IMR-90 (cell line): ENCODE measurements around the gene TAF10. TPM values are rescaled to one million over a fixed set of nuclear protein-coding genes. Genes with fewer than 3 reads are reported as not detected.

Experiments
- ATAC-seq: fragments of 200-7000 bp; cut with Tn5 transposase; 2 replicates; pipeline ENCODE4 v1.9.1; 2020; ENCODE audit warnings: low read depth, mild to moderate bottlenecking, moderate library complexity
- BruUV-seq: library from RNA; stranded (reverse); fragments of 400-500 nt; replicated peaks from 2 replicates; lab custom pipeline; 2021; lab: Mats Ljungman, UMichigan
- CTCF ChIA-PET: fragments of 300-600 bp; formaldehyde crosslinking; extraction: SDS; loops from one replicate; lab custom pipeline; 2021; ENCODE audit warnings: antibody characterized with exemption; lab: Yijun Ruan, JAX
- POLR2A ChIA-PET: fragments of 300-600 bp; sonication (Branson Sonifier 250); formaldehyde crosslinking; loops from one replicate; lab custom pipeline; 2022; ENCODE audit warnings: antibody characterized with exemption; ENCODE audit not compliant: unreplicated experiment; lab: Charles Lee
- DNase-seq: peaks from one replicate; pipeline ENCODE4 v3.0.0; 2013
- H2AFZ ChIP-seq: replicated peaks from 2 replicates; pipeline ENCODE3; 2013; ENCODE audit warnings: low read length, mild to moderate bottlenecking; ENCODE audit not compliant: poor library complexity
- H2AK5ac ChIP-seq: 2 replicates; pipeline ENCODE4 v1.6.1; 2013; ENCODE audit warnings: low read depth, low read length, inconsistent platforms
- H2AK9ac ChIP-seq: replicated peaks from 2 replicates; pipeline ENCODE3; 2013; ENCODE audit warnings: mild to moderate bottlenecking, low read depth, low read length, moderate library complexity; ENCODE audit not compliant: poor library complexity
- H2BK120ac ChIP-seq: 2 replicates; pipeline ENCODE4 v1.6.1; 2013; ENCODE audit warnings: low read depth, low read length, inconsistent platforms
- H2BK15ac ChIP-seq: 3 replicates; pipeline ENCODE4 v1.6.1; 2013; ENCODE audit warnings: low read depth, low read length, inconsistent platforms
- H2BK20ac ChIP-seq: 2 replicates; pipeline ENCODE4 v1.6.1; 2013; ENCODE audit warnings: low read depth, mild to moderate bottlenecking, inconsistent platforms, low read length, moderate library complexity
- H2BK5ac ChIP-seq: 2 replicates; pipeline ENCODE4 v1.6.1; 2013; ENCODE audit warnings: mild to moderate bottlenecking, low read depth, low read length, inconsistent platforms; ENCODE audit not compliant: poor library complexity, severe bottlenecking
- H3K14ac ChIP-seq: replicated peaks from 2 replicates; pipeline ENCODE4 v1.6.1; 2013; ENCODE audit warnings: low read depth, low read length, inconsistent platforms
- H3K18ac ChIP-seq: 2 replicates; pipeline ENCODE4 v1.6.1; 2013; ENCODE audit warnings: low read depth, low read length, control low read depth
- H3K23ac ChIP-seq: 2 replicates; pipeline ENCODE4 v1.6.1; 2013; ENCODE audit warnings: low read depth, low read length, inconsistent platforms
- H3K27ac ChIP-seq: 2 replicates; pipeline ENCODE4 v1.5.1; 2013; ENCODE audit warnings: mild to moderate bottlenecking, control low read depth, low read length; ENCODE audit not compliant: insufficient read depth
- H3K27me3 ChIP-seq: 2 replicates; pipeline ENCODE4 v1.6.1; 2013; ENCODE audit warnings: low read length; ENCODE audit not compliant: control insufficient read depth, insufficient read depth
- H3K36me3 ChIP-seq: 2 replicates; pipeline ENCODE4 v1.6.1; 2013; ENCODE audit warnings: low read length, mixed read lengths; ENCODE audit not compliant: control insufficient read depth, insufficient read depth
- H3K4ac ChIP-seq: 2 replicates; pipeline ENCODE4 v1.6.1; 2013; ENCODE audit warnings: low read depth, low read length, inconsistent platforms
- H3K4me1 ChIP-seq: 2 replicates; pipeline ENCODE4 v1.6.1; 2013; ENCODE audit warnings: low read length, mixed read lengths; ENCODE audit not compliant: control insufficient read depth, insufficient read depth
- H3K4me2 ChIP-seq: 2 replicates; pipeline ENCODE4 v1.6.1; 2013; ENCODE audit warnings: low read depth, mild to moderate bottlenecking, control low read depth, low read length, moderate library complexity
- H3K4me3 ChIP-seq: 2 replicates; pipeline ENCODE4 v1.5.1; 2013; ENCODE audit warnings: low read depth, mild to moderate bottlenecking, control low read depth, low read length, moderate library complexity; ENCODE audit not compliant: insufficient read depth
- H3K56ac ChIP-seq: 2 replicates; pipeline ENCODE4 v1.6.1; 2013; ENCODE audit warnings: low read length, inconsistent platforms; ENCODE audit not compliant: insufficient read depth; ENCODE audit errors: extremely low read depth
- H3K79me1 ChIP-seq, 2 experiments: 2 replicates each; pipeline ENCODE4 v1.6.1; 2013; ENCODE audit warnings: low read length in 2 of 2, inconsistent platforms in 1 of 2, low read depth in 1 of 2
- H3K9ac ChIP-seq: 2 replicates; pipeline ENCODE4 v1.6.1; 2013; ENCODE audit warnings: low read depth, low read length, control low read depth
- H3K9me1 ChIP-seq: 2 replicates; pipeline ENCODE4 v1.6.1; 2013; ENCODE audit warnings: low read length, inconsistent platforms; ENCODE audit not compliant: insufficient read depth
- H3K9me3 ChIP-seq: 2 replicates; pipeline ENCODE4 v1.6.1; 2013; ENCODE audit warnings: low read length; ENCODE audit not compliant: control insufficient read depth, insufficient read depth
- H4K20me1 ChIP-seq: 2 replicates; pipeline ENCODE4 v1.6.1; 2013; ENCODE audit warnings: low read length, inconsistent platforms; ENCODE audit not compliant: insufficient read depth
- H4K5ac ChIP-seq: 2 replicates; pipeline ENCODE4 v1.6.1; 2013; ENCODE audit warnings: mild to moderate bottlenecking, low read depth, low read length, control low read depth
- H4K8ac ChIP-seq, 2 experiments: 2 replicates each; pipeline ENCODE4 v1.6.1; 2013; ENCODE audit warnings: low read depth in 2 of 2, low read length in 2 of 2, control low read depth in 1 of 2, inconsistent platforms in 1 of 2
- H4K91ac ChIP-seq: 2 replicates; pipeline ENCODE4 v1.6.1; 2013; ENCODE audit warnings: low read depth, low read length, inconsistent platforms; ENCODE audit not compliant: insufficient read depth
- BHLHE40 ChIP-seq: fragments of 150-350 bp; IDR thresholded peaks from 2 replicates; pipeline ENCODE4 v1.6.1; 2016; ENCODE audit warnings: mild to moderate bottlenecking, low read depth, low read length
- NFE2L2 ChIP-seq: fragments of 150-350 bp; IDR thresholded peaks from 2 replicates; pipeline ENCODE4 v1.6.1; 2016; ENCODE audit warnings: low read depth, mild to moderate bottlenecking, low read length
- SMC3 ChIP-seq: fragments of 150-350 bp; IDR thresholded peaks from 2 replicates; pipeline ENCODE4 v1.6.1; 2016; ENCODE audit warnings: low read depth, mild to moderate bottlenecking, antibody characterized with exemption, low read length, moderate library complexity
- WGBS, 2 experiments: methylation state at CpG; one replicate each; pipeline versions ENCODE4 v1.1.5 to v1.1.7; 2013; ENCODE audit warnings: missing lambda C conversion rate in 2 of 2; ENCODE audit not compliant: insufficient read length in 1 of 2; ENCODE audit errors: extremely low coverage in 2 of 2; 5-methylcytosine and 5-hydroxymethylcytosine counted together
- dilution Hi-C: fragments of 300-500 bp; cut with HindIII; formaldehyde crosslinking; loops from one replicate; pipeline ENCODE4 v1.14.3; 2018; ENCODE audit warnings: low sequenced_read_pairs; ENCODE audit not compliant: unreplicated experiment
- in situ Hi-C: fragments of 300-500 bp; cut with MboI; formaldehyde crosslinking; loops from 3 replicates; pipeline ENCODE4 v1.14.3; 2019; ENCODE audit warnings: low sequenced_read_pairs, inconsistent platforms, mixed read lengths
- intact Hi-C: fragments of 100-400 bp; cut with micrococcal nuclease; formaldehyde crosslinking; loops from 2 replicates; pipeline ENCODE4 v1.10.0; 2022
- polyA plus RNA-seq, 3 experiments: library from polyadenylated mRNA; depleted of rRNA; stranded (reverse); fragments of >200 nt; gene quantifications; 2 replicates each; pipeline ENCODE4 v1.2.3, GENCODE V29; 2012; ENCODE audit warnings: low replicate concordance in 1 of 3
- total RNA-seq: library from RNA; depleted of rRNA; stranded (reverse); fragments of >200 nt; gene quantifications from 2 replicates; pipeline ENCODE4 v1.2.3, GENCODE V29; 2012

The TAF10 gene
- total and polyA plus RNA-seq, 2 of the 4 experiments (the other 2 are of a cell fraction): 18.6 to 132 TPM

DNA sequence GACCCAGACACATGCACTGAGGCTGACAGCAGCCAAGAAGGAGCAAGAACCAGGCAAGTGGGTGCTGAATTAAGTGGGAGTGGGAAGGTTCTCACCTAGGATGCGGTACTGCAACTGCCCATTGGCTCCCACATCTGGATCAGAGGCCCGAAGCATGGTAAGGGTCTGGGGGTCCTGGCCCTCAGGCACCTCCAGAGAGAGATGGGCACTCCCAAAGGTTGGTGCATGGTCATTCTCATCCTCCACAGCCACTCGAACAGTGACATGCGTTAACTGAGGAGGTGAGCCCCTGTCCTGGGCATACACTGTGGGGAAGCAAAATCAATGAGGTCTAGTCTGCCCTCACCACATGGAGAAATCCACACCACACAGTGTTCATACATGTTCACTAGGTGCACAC, 16.5 kb upstream of the TAF10 start:
- ATAC-seq (no peak), DNase-seq (no peak)
- H3K14ac ChIP-seq: no peak overlapping the region
- no peaks in the 10 kb centered on the region for H3K4me1 ChIP-seq
- no peaks in the 10 kb centered on the region for H3K27me3 ChIP-seq
- no peak overlapping the region for H2AK5ac ChIP-seq
- H3K79me1 ChIP-seq: no peaks in the 10 kb centered on the region
- H4K91ac ChIP-seq: no peak overlapping the region
- H2BK120ac ChIP-seq: no peak overlapping the region
- H3K27ac ChIP-seq: no peak overlapping the region
- H2AFZ ChIP-seq: no peak overlapping the region
- H2AK9ac ChIP-seq: no peak overlapping the region
- H2BK15ac ChIP-seq: no peak overlapping the region
- H2BK5ac ChIP-seq: no peak overlapping the region
- no TSS peak for BruUV-seq
- 100% methylated on average over 1 of the region's 4 CpGs; no CpG with 5 or more reads in 1 of the 2 experiments for WGBS, 2 experiments
- no peak overlapping the region for H3K18ac ChIP-seq
- H4K20me1 ChIP-seq: no peaks in the 10 kb centered on the region
- TF ChIP-seq BHLHE40 (no peak), SMC3 (no peak), NFE2L2 (no peak)
- H3K9ac ChIP-seq: no peak overlapping the region
- H3K23ac ChIP-seq: no peak overlapping the region
- no peaks in the 10 kb centered on the region for H3K9me3 ChIP-seq
- no peak overlapping the region for H3K4me3 ChIP-seq
- no peak overlapping the region for H4K5ac ChIP-seq
- H4K8ac ChIP-seq: no peak overlapping the region
- H3K4me2 ChIP-seq: no peak overlapping the region
- no peaks in the 10 kb centered on the region for H3K9me1 ChIP-seq
- H3K36me3 ChIP-seq: peaks cover 78% of the 10 kb centered on the region
- ChIA-PET POLR2A (interaction anchor here (0.7 kb wide), 1 partner anchor 204 kb away, joined by 4 read pairs; no protein-coding TSS in a partner anchor), CTCF (interaction anchor here (0.6 kb wide), 1 partner anchor 72 kb away, joined by 4 read pairs; no protein-coding TSS in a partner anchor)
- intact Hi-C loops: no loop called here
- in situ Hi-C loops: no loop called here
- no peak overlapping the region for H2BK20ac ChIP-seq
- no peak overlapping the region for H3K56ac ChIP-seq
- dilution Hi-C loops: no loop called here
- H3K4ac ChIP-seq: no peak overlapping the region
